HG03066 (cell line): Measurements from ENCODE around the gene DDIAS.
"Not testable (repeated sequence)": the region's sequence is repeated elsewhere in the genome, so short reads cannot be mapped to it uniquely, and the experiment has no call there.

Experiments used
- ATAC-seq: cut with Tn5 transposase; IDR thresholded peaks from one replicate; pipeline ENCODE4 v1.9.1; 2021; ENCODE audit warnings: low read depth; ENCODE audit not compliant: unreplicated experiment

DDIAS gene

GRCh38 chr11:82920227-82920626, 18.7 kb downstream of the DDIAS start:
- ATAC-seq, result not testable (repeated sequence)

- not testable (repeated sequence) for ATAC-seq
Observed at GRCh38 chr11:82922396-82923173, 21.0 kb downstream of the DDIAS start.

- no peak for ATAC-seq
Observed at GRCh38 chr11:82924522-82925224, 23.1 kb downstream of the DDIAS start.

- peak; percentile 79 for ATAC-seq
Observed at GRCh38 chr11:82927264-82927880, 25.8 kb downstream of the DDIAS start.

GRCh38 chr11:82929121-82929520, 27.6 kb downstream of the DDIAS start:
- ATAC-seq, result no peak

- ATAC-seq, result no peak
Observed at GRCh38 chr11:82930229-82930628, 28.7 kb downstream of the DDIAS start.

- no peak for ATAC-seq
Observed at GRCh38 chr11:82930734-82931133, 29.2 kb downstream of the DDIAS start.

- ATAC-seq, result no peak
Observed at GRCh38 chr11:82932564-82932963, 31.0 kb downstream of the DDIAS start.

- ATAC-seq, result no peak
Observed at GRCh38 chr11:82936261-82936660, 34.7 kb downstream of the DDIAS start.

- no peak for ATAC-seq
Observed at GRCh38 chr11:82937554-82937953, 36.0 kb downstream of the DDIAS start.

GRCh38 chr11:82939456-82939855, 37.9 kb downstream of the DDIAS start:
- ATAC-seq, result no peak

- no peak for ATAC-seq
Observed at GRCh38 chr11:82942376-82942775, 40.8 kb downstream of the DDIAS start.

GRCh38 chr11:82943430-82943829, 41.9 kb downstream of the DDIAS start:
- not testable (repeated sequence) for ATAC-seq

- ATAC-seq, result no peak
Observed at GRCh38 chr11:82944198-82944597, 42.7 kb downstream of the DDIAS start.

GRCh38 chr11:82945041-82945440, 43.5 kb downstream of the DDIAS start:
- ATAC-seq, result not testable (repeated sequence)

- no peak for ATAC-seq
Observed at GRCh38 chr11:82945682-82946081, 44.1 kb downstream of the DDIAS start.

- no peak for ATAC-seq
Observed at GRCh38 chr11:82949352-82949751, 47.8 kb downstream of the DDIAS start.

GRCh38 chr11:82950502-82950901, 49.0 kb downstream of the DDIAS start:
- not testable (repeated sequence) for ATAC-seq

- not testable (repeated sequence) for ATAC-seq
Observed at GRCh38 chr11:82955736-82956453, 54.4 kb downstream of the DDIAS start.

- ATAC-seq, result peak; percentile 91
Observed at GRCh38 chr11:82959987-82960778, 58.6 kb downstream of the DDIAS start.
